ENCODE data around the gene UCK2. TPM values are rescaled to one million over a fixed set of nuclear protein-coding genes. Genes with fewer than 3 reads are reported as not detected.
A peak's percentile ranks its signal among the peaks of the same experiment; 100 is the strongest.

UCK2 gene
- total and polyA plus RNA-seq, 9 of the 15 experiments (the other 6 are each of a cell fraction or from before 2014, with no cell fraction given) = 71.6 to 145 (median 95.8) TPM

DNA sequence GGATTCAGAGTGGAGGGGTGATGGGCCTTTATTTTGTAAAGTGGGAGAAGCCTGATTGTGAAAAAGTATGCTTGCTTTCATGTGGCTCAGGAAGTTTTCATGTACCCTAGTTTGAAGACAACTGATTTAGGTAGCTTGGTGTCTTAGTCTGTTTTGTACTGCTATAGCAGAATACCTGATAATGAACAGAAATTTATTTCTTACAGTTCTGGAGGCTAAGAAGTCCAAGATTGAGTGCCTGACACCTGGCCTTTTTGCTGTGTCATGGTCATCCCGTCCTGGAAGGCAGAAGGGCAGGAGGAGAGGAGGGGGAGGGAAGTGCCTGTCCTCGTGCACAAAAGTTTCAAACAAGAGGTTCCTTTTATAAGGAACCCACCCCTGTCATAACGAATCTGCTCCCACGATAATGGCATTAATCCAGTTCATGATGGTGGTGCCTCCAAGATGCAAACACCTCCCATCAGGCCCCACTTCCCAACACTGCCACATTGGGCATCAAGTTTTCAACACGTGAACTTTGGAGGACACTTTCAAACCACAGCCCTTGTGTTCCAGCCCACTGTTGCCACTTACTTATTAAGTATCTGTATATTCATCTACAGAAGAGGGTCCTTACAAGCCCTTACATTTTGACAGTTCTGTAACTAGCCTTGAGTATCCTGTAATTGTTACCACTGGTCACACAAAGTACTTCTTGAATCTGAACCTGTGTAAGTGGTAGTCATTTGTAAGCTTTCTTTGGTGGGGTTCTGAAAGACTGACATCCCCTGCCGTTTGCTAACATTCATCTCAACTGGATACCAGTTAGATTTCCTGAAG lies 9.5 kb downstream of the UCK2 start (continued):
- TF ChIP-seq MAFF (IDR thresholded peaks at IDR 0.05; ENCODE audit: low read length) (peak; percentile 97), MECOM (CRISPR knock-in tag; IDR thresholded peaks at IDR 0.05) (no peak), ZNF561 (CRISPR knock-in tag; conservative IDR thresholded peaks at IDR 0.05) (no peak), ILK (tag; IDR thresholded peaks at IDR 0.05; ENCODE audit: borderline replicate concordance, low read depth) (no peak), ZNF696 (CRISPR knock-in tag; conservative IDR thresholded peaks at IDR 0.05) (no peak), ARID2 (IDR thresholded peaks at IDR 0.05) (0 out of 2 replicates have a peak, but pooled peaks have one; percentile 15), NBN (IDR thresholded peaks at IDR 0.05; ENCODE audit: low read depth) (peak; percentile 78; the same call in 1 of the 2 replicates), ZNF445 (CRISPR knock-in tag; IDR thresholded peaks at IDR 0.05; ENCODE audit: low read depth) (no peak), FOS (IDR thresholded peaks at IDR 0.05; ENCODE audit: extremely low read depth, insufficient read length) (no peak), PRPF4 (IDR thresholded peaks at IDR 0.05; ENCODE audit: insufficient read depth, low read depth, low read length, poor library complexity, severe bottlenecking) (no peak)
- TF ChIP-seq, protein P1, sequence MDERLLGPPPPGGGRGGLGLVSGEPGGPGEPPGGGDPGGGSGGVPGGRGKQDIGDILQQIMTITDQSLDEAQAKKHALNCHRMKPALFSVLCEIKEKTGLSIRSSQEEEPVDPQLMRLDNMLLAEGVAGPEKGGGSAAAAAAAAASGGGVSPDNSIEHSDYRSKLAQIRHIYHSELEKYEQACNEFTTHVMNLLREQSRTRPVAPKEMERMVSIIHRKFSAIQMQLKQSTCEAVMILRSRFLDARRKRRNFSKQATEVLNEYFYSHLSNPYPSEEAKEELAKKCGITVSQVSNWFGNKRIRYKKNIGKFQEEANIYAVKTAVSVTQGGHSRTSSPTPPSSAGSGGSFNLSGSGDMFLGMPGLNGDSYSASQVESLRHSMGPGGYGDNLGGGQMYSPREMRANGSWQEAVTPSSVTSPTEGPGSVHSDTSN (CRISPR knock-in tag; IDR thresholded peaks at IDR 0.05; ENCODE audit: low read depth) = no peak
- TF ChIP-seq, protein P1 (tag; conservative IDR thresholded peaks at IDR 0.05; ENCODE audit: low read depth) = peak; percentile 85
- TF ChIP-seq, protein P2, sequence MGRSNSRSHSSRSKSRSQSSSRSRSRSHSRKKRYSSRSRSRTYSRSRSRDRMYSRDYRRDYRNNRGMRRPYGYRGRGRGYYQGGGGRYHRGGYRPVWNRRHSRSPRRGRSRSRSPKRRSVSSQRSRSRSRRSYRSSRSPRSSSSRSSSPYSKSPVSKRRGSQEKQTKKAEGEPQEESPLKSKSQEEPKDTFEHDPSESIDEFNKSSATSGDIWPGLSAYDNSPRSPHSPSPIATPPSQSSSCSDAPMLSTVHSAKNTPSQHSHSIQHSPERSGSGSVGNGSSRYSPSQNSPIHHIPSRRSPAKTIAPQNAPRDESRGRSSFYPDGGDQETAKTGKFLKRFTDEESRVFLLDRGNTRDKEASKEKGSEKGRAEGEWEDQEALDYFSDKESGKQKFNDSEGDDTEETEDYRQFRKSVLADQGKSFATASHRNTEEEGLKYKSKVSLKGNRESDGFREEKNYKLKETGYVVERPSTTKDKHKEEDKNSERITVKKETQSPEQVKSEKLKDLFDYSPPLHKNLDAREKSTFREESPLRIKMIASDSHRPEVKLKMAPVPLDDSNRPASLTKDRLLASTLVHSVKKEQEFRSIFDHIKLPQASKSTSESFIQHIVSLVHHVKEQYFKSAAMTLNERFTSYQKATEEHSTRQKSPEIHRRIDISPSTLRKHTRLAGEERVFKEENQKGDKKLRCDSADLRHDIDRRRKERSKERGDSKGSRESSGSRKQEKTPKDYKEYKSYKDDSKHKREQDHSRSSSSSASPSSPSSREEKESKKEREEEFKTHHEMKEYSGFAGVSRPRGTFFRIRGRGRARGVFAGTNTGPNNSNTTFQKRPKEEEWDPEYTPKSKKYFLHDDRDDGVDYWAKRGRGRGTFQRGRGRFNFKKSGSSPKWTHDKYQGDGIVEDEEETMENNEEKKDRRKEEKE (IDR thresholded peaks at IDR 0.05; ENCODE audit: borderline replicate concordance in 1 of 2, control insufficient read depth in 1 of 2, low read depth in 2 of 2, low read length in 1 of 2) = no peak
- TF ChIP-seq, protein P3, sequence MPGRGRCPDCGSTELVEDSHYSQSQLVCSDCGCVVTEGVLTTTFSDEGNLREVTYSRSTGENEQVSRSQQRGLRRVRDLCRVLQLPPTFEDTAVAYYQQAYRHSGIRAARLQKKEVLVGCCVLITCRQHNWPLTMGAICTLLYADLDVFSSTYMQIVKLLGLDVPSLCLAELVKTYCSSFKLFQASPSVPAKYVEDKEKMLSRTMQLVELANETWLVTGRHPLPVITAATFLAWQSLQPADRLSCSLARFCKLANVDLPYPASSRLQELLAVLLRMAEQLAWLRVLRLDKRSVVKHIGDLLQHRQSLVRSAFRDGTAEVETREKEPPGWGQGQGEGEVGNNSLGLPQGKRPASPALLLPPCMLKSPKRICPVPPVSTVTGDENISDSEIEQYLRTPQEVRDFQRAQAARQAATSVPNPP (IDR thresholded peaks at IDR 0.05; ENCODE audit: borderline replicate concordance, insufficient read depth, insufficient read length) = no peak

Measured in K562 (cell line).